ENCODE measurements around the gene MTUS2.

DNA sequence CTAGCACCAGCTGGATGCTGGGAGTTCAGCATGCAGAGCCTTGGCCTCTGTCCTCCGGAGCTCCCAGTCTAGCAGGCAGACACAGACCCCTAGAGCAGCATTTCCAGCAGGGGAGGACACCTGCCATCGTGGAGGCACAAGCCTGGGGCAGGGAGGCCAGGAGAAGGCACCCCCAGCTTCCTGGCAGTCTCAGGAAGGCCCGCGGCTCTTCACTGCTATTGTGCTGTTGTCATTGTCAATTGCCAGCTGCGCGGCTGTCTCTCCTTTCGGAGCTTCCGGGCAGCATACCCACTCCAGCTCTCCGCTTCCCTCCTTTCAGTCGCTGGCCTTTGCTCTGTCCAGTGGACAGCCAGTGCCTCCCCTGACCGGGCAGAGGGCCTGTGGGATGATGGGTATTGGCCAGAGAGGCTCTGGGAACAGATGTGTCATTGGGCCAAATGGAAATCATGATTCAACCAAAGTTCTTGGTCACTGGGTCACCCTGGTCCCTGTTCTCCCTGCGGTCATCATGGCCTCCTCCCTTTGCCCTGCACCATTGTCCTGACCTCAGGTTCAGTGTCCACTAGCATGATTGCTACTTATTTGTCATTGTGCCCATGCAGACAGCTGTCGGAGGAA lies 682.4 kb downstream of the MTUS2 start:
- TF ChIP-seq POLR2AphosphoS5 (IDR thresholded peaks at IDR 0.05) (no peak), POLR2A (IDR thresholded peaks at IDR 0.05) (no peak)
- TF ChIP-seq, protein P1, sequence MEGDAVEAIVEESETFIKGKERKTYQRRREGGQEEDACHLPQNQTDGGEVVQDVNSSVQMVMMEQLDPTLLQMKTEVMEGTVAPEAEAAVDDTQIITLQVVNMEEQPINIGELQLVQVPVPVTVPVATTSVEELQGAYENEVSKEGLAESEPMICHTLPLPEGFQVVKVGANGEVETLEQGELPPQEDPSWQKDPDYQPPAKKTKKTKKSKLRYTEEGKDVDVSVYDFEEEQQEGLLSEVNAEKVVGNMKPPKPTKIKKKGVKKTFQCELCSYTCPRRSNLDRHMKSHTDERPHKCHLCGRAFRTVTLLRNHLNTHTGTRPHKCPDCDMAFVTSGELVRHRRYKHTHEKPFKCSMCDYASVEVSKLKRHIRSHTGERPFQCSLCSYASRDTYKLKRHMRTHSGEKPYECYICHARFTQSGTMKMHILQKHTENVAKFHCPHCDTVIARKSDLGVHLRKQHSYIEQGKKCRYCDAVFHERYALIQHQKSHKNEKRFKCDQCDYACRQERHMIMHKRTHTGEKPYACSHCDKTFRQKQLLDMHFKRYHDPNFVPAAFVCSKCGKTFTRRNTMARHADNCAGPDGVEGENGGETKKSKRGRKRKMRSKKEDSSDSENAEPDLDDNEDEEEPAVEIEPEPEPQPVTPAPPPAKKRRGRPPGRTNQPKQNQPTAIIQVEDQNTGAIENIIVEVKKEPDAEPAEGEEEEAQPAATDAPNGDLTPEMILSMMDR (IDR thresholded peaks at IDR 0.05) = no peak
